GM19035 (cell line): ENCODE results near the gene PREX1.

Experiments used
- ATAC-seq: cut with Tn5 transposase; IDR thresholded peaks from one replicate; pipeline ENCODE4 v1.9.1; 2021; ENCODE audit not compliant: unreplicated experiment

PREX1 gene

DNA sequence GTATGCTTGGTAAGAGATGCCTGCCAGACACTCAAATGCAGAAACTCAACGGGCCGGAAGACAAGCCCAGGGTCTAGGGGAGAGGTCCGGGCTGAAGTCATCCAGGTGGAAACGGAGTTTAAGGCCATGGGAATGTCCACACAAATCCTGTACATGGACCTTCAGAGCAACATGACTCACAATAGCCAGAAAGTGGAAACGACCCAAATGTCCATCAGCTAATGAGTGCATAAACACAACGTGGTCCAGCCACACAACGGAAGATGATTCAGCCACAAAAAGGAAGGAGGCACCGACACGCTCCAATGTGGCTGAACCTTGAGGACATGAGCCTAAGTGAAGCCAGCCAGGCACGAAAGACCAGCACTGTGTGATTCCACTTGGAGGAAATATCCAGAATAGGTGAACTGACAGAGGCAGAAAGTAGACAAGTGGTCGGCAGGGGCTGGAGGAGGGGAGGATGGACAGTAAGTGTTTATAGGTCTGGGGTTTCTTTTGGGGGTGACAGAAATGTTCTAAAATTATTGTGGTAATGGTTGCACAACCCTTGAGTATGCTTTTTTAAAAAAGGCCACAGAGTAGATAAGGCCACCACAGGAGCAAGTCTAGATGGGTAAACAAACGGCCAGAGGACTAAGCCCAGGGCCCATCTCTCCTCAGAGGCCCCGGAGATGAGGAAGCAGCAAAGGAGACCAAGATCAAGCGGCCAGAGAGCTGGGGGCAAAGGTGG, 105.6 kb downstream of the PREX1 start:
- ATAC-seq = no peak

DNA sequence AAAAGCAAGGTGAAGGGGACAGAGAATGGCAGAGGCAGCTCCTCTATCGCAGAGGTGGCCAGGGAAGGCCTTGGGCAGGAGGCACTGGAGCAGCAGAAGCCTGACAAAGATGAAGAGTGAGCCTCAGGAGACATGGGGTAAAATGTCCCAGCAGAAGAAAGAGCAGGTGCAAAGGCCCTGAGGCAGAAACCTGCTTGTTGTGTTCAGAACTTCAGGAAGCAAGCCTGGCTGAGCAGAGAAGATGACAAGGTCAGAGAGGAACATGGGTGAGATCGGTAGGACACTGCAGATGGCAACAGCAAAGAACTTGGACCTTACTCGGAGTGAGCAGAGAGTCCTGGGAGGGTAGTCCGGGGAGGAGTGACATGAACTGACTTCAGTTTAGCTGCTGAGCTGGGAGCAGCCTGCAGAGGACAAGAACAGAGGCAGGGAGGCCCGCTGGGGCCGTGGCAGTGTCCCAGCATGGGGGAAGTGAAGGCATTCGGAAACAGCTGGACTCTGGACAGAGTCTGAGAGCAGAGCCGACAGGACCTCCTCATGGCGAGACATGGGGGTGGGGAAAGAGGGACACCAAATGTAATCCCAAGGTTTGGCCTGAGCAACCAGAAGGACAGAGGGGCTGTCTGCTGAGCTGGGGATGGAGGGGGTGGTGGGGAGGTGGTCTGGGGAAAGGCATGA, 106.3 kb downstream of the PREX1 start:
- ATAC-seq = no peak

DNA sequence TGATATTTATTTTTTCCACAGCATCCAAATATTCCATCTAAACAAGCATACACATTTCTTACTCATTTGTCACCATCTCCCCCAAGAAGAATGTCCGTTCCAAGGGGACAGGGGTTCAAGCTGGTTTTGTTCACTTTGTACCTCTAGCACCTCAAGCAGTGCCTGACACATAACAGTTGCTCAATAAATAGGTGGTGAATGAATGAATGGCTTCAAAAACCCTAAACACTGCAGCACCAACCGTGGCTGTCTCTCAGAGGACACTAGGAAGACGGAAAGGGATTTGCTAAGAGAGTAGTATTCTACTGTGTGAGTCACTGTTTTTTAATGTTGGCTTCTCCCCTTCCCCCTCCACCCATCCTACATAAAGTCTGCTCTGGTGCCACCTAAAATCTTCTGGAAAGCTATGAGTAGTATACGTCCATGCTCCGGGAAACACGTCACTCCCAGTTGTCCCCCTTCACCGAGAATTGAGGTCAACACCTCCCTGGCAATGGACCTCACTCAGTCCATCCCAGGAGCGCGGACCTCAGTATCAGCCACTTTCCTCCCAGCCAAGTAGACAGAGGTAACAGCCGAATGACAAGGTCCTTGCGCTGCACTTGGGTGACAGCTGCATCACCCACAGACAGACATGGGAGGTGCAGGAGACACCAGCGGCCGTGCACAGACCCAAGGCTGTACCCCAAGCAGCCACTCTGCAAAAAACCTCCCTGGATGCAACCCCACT, 107.4 kb downstream of the PREX1 start:
- ATAC-seq = no peak

DNA sequence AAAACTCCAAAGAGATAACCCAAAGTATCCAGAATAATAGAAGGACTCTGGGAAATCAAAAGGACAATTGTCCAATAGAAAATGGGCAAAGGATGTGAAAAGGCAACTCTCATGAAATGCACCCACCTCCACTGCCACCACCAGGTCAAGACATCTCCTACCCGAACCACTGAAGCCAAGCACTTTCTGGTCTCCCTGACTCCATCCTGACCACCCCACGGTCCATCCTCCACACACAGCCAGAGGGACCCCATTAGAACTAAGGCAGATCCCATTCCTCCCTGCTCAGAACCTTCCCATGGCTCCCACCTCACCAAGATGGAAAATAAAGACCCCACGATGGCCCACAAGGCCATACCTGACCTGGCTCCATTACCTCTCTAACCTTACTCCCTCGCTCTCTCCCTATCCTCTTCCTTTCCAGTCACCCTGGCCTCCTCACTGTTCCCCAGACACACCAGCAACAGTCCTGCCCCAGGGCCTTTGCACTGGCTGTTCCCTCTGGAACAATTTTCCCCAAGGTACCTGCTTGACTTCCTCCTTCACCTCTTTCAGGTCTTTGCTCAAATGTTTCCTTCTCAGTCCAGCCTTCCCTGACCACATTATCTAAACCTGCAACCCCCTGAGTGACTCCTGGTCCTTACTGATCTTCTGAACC, 108.1 kb downstream of the PREX1 start:
- ATAC-seq = no peak

DNA sequence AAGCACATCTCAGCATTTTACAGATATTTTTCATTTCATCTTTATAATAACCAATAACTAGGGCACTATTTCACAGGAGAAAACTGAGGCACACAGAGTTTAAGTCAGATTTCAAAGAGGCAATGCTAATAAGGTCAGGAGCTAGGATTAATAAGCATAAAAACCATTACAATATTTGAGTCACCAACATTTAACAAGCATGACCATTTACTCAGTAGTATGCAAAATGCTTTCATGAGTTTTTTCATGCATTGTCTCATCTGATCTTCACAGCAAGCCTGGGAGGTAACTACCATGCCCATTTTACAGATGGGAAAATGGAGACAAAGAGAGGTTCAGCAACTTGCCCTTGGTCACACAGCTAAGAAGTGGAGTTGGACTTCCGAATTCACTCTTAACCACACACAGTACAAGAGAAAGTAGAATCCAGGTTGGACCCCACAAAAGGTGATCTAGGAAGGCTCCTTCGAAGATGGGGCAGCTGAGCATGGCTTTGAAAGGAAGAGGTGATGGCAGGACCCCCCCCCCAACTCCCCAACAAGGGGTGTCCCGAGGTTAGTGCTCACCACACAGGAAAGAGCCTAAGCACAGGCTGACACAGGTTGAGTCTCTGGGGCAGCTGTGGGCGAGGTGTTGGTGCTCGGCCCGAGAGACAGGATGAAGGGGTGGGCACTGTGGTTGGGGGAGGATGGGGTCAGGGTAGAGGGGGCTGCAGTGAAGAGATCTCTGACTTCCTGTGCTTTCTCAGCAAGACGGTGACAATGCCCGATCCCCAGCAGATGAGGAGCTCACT, 108.8 kb downstream of the PREX1 start:
- ATAC-seq = no peak

DNA sequence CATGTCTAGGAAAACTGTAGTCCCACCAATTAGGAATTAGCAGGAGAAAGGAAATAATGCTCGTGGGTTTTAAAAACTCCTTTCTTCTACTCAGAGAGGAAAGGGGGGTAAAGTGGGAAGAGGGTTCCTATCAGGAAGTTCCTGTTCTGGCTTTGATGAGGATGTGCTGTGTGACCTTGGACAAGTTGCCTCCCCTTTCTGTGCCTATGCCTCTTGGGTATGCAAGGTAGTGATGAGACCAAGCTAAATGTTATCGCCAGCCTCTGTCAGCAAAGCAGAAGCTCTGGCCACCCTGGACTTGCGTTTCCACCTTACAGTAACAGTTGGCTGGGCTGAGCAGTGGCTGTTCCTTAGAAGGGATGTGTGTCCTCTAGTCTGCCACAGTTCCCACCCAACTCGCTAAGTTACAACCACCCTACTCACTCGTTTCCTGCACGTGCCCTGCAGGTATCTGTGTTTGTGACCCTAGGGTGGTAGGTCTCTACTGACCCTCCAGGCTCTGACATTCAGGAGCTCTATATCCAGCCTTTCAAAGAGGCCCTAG, 110.0 kb downstream of the PREX1 start:
- ATAC-seq = no peak

DNA sequence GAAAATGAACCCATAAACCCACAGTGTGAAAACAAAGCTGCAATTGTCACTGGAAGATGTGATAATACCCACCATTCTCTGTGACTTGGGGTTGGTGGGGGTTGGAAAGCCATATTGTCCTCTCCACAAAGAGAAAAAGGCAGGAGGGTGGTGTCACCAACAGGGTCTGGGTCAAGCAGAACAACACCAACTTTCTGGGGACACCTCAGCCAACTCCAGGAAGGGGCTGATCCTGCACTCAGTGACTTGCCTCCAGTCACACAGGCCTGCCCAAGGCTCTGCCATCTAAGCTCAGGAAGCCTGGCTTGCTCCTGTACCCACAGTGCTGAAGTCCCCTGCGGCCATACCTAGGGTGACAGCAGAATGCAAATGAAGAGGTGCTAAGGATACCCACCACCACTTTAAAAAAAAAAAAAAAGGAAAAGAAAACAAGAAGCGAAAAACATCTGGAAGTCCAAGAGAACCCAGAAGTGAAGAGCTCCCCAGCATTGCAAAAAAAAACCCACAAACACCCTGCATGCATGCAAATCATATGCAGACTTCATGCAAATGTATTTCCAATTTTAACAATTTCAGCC, 110.6 kb downstream of the PREX1 start:
- no peak for ATAC-seq

DNA sequence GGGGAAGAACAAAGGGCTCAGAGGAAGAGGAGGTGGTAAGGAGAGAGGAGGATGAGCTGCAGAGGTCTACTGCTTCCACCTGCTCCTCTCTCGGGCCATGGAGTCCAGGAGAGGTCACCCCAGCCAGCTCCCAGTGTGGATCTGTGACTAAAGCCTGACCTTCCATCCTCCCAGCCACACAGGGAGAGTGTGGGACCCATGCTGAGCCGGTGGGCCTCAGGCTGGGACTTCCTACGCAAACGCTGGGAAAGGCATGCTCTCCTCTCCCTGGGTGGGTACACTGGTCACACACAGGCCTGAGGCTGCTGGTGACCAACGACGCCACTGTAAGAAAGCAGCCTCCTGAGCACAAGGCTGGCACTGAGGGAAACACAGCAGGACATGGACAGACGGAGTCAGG, 111.3 kb downstream of the PREX1 start:
- no peak for ATAC-seq

DNA sequence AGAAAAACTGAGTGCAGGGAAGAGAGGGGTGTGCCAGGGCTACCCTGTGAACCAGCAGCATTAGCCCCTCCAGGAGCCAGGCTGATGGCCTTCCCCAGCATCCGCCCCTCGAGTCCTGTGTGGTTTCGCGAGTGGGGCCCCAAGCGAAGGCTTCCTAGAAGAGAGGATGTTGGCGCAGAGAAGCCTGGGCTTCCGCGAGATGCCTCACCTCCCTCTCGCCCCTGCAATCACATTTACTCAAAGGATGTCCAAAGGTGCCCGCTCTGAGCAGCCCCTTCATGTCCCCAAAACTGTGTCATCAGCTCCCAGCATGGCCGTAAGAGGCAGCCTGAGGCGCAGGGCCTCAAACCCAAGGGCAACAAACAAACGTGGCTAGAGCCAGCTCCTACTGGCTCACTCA, 111.7 kb downstream of the PREX1 start:
- ATAC-seq = no peak

DNA sequence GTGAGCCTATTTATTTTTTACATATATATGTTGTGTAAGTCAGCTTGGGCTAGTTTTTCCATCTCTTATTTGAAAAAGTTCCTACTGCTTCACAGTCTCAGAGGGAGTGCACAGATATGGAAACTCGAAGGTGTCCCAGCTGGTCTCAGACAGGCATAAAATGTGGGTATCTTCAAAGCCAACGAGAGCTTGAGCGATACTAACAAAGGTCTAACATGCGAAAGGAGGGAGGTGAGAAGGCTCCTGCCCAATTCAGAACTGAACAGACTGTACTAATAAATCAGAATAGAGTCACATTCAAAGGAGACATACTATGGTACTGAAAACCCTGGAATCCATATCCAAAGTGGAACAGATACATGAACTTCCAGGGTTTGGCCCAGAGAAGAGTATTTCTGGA, 113.0 kb downstream of the PREX1 start:
- no peak for ATAC-seq

DNA sequence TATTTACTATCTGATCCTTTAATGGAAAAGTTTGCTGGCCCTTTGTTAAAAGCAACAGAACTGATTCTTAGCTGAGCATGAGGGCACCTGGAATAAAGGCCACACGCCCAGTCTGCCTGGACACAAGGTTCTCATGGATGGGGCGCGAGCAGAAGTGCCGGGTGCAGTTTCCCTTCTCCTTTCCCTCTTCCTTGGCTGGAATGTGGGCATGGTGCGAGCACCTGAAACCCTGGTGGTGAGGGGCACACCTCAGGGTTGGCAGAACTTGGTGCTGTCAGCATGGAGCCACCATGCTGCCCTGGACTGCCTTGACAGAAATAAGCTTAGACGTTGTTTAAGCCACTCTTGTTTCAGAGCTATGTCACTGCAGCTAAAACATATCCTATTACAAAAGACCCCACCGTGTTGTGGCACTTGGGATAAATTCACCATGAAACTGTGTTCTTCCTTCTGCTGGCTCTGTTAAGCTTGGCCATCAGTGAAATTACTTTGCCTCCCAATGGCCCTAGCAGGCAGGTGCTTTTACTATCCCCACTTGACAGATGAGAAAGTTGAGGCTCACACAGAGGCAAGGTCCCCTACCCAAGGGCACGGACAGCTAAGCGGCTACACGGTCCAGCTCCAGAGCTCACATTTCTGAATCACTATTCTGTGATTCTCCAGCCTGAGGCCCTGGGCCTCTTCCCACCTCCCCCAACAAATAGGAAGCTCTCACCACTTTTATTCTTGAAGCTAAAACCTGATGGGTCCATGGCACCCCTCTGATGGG, 115.9 kb downstream of the PREX1 start:
- no peak for ATAC-seq

DNA sequence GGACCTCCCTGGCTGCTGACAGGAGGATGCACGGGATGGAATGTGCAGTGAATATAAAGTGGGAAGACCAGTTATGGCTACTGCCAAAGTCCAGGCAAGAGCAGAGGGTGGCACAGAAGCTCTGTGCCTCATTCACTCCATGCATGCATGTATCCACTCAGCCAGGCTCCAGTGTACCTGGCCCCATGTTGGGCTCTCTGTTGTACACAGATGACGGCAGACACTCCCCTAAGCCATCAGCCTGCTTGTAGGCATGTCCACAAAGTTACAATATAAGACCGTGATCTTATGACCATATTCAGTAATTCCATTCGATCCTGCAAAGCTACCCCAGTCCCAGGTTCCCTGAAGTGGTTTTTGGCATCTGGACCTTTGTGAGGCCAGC, 116.8 kb downstream of the PREX1 start:
- ATAC-seq = no peak

DNA sequence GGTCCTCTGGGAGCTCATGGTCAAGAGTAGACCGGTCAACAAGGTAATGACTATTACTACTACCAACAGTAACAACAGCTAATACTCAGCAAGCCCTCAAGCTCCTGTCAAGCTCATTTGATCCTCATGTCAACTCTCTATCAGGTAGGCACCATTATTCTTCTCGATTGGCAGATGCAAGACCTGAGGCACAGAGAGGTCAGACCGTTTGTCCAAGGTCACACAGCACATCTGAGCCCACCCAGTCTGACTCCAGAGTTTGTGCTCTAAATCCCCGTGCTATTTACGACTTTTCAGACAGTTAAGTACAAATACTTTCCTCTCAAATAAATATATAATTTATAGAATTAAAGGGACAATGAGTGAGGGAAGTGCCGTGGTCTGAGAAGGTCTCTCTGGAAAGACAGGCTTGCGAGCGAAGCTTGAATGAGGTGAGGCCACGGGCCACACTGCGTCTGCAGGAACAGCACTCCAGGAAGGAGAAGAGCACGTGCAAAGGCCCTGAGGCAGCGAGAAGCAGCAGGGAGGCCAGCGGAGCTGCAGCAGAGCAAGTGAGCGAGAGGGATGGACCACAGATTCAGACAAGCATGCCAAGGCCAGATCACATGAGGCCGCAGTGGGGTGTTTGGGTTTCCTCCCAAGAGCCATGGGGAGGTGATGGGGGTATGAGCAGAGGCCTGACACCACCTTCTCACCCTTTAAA, 117.3 kb downstream of the PREX1 start:
- no peak for ATAC-seq

DNA sequence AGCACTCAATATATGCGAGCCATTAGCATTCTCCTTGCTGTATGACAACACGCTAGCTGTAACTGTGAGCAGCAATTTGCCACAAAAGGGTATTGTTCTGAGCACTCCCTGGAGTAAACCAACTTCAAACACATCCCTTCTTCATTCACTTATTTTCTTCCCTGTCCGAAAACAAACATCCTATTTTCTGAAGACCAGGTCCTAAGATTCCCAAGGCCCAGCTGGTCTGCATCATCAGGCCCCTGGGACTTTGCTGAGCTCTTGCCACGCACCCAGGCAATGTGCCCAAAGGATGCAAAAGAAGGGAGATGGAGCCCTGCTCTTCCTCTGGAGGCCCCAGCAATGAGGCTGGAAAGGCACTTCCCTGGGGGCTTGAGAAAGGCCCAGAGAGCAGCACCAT, 118.1 kb downstream of the PREX1 start:
- ATAC-seq = no peak

DNA sequence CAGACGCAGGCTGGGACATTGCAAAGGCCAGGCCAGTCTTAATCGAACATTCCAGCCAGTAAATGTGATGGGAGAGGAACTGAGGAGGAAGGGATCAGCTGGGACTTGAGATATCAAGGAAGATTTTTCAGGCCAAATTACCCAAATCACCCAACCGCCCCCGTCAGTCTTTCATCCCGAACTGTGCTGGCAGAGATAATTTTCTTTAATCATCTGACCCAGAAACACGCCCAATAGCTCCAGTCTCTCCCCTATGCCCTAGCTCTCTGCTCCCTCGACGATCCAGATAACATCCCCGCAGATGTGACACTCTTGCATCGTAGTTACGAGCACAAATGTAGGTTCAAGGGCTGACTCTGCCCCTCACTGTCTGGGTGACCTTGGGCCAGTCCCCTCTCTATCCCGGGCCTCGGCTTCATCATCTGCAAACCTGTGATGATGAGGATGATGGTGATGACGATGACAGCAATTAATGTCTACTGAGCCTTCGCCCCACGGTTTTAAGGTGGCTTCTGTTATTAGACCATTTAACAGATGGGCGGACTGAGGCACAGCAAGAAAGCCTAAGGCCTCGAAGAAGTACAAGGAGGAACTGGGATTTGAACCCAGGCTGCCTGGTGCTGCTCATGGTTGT, 118.6 kb downstream of the PREX1 start:
- no peak for ATAC-seq

DNA sequence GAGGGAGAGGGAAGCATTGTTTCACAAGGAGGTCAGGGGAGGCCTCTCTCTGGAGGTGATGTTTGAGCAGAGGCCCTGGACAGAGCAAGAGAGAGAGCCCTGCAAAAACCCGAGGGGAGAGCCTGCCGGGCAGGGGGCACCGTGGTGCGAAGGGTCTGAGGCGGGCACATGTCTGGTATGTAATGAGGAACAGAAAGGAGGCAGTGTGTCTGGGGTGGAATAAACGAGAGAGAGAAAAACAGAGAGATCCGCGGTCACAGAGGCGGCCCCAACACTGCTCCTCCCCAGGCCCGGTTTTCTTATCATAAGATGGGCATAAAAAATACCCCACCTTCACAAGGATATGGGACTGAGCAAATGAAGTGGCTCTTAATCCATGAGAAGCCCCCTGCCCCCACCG, 119.2 kb downstream of the PREX1 start:
- no peak for ATAC-seq

DNA sequence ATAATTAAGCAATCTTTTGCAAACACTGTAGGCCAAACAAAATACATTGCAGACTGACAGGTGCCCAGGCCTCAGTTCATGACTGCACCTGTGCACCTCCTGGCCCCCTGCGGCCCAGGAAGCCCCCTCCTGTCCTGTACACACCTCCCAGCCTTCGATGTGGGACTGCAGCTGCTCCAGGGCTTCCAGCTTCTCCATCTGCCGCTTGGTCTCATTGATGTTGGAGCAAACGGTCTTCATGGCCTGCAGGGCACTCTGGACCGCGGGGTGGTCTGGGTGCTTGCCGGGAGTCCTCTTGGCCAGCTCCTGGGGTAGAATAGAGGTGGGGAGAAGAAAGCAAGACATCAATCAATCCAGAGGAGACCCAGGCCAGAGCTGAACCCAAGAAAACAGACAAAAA, 119.7 kb downstream of the PREX1 start:
- no peak for ATAC-seq

DNA sequence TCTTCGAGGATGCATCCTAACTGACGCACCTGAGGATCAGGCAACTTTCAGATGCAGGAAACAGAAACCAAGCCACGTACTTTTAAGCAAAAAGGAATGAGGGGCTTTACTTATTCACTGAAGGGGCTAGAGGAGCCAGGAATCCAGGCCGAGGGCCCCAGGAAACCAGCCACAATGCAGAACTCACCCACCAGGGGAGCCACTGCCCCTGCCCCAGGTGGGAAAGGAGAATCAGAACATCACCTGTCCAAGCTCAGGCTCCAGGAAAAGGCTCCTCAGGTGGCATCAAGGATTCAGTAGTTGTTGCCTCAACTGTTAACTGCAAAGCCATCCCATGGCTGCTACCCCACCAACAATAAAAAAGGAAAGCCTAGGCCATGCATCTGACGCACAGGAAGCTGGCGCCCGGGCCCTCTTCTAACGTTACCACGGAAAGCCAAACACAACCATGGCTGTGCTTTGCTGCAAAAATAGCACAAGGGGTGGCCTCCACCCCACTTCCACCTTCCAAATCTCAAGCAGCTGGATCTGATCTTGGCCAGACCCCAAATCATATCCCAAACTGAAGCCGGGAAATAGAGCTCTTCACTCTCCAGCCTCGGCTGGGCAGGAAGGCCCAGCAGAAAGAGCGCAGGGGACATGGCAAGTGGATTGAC, 121.0 kb downstream of the PREX1 start:
- ATAC-seq = no peak
